Measurements from ENCODE around the gene PLXNA4.

The PLXNA4 gene

DNA sequence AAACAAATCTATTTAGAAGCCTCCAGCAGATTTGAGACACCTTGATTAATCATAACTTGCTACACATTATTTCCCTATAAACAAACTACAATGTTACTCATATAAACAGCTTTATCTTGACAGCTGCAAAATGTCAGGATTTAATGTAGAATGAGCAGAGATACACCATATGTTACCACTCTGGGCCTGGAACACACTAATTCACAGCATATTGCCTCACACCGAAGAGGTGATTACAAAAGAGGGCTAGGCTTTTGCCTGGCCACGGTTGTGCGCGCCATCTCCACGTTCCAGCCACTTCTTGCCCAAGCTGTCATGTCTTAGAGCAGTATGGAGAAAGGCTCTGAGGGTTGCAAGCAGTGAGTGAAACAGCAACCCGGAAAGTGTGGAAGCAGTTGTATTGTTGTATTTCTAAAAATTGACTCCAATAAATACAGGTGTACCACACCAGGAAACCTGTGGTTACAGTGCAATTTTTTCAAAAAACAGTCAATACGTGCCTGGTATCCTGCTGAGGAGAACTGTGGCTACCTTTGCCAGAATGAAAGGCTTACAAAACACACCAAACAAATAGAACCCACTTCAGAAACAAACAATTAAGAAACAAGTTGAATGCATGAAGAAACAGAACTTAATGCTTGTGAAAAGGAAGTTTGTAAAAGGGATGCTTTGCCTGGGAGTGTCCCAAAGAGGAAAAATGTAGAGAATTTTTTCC, 498.1 kb downstream of the PLXNA4 start:
- H3K23ac ChIP-seq (ENCODE audit: low read length in 2 of 2) = no peak overlapping the region
- peak; percentile 77 for DNase-seq
- no peak overlapping the region for H2BK15ac ChIP-seq (ENCODE audit: low read depth, poor library complexity, severe bottlenecking)
- H3K79me1 ChIP-seq (replicated peaks; ENCODE audit: low read length, poor library complexity, severe bottlenecking) = no peaks in the 10 kb centered on the region
- H3K4me3 ChIP-seq (ENCODE audit: insufficient read depth in 1 of 2, low read depth in 1 of 2, low read length in 2 of 2) = no peak overlapping the region
- no peak overlapping the region for H3K4ac ChIP-seq (ENCODE audit: low read depth in 1 of 2, low read length in 2 of 2)
- H3K4me1 ChIP-seq (ENCODE audit: control insufficient read depth, insufficient read depth, low read depth, low read length) = peaks cover 3% of the 10 kb centered on the region
- no peak overlapping the region for H3K14ac ChIP-seq (ENCODE audit: low read length in 2 of 2)
- H3K36me3 ChIP-seq (ENCODE audit: control insufficient read depth in 1 of 2, insufficient read depth in 2 of 2, low read depth in 1 of 2, low read length in 2 of 2) = no peaks in the 10 kb centered on the region
- no peak overlapping the region for H3K18ac ChIP-seq (ENCODE audit: low read depth in 1 of 2, low read length in 2 of 2)
- no peak overlapping the region for H2BK5ac ChIP-seq (ENCODE audit: low read depth, low read length, poor library complexity, severe bottlenecking)
- no peak overlapping the region for H3K9ac ChIP-seq (ENCODE audit: low read length)
- H2AFZ ChIP-seq (ENCODE audit: low read depth, low read length) = no peak overlapping the region
- H3K27me3 ChIP-seq (ENCODE audit: control insufficient read depth in 1 of 2, insufficient read depth in 1 of 2, low read length in 2 of 2) = peaks cover 0 to 18% of the 10 kb centered on the region in 2 experiments
- no peak overlapping the region for H2AK5ac ChIP-seq (ENCODE audit: low read length, severe bottlenecking)
- 67% methylated on average over 7 of the region's 7 CpGs for WGBS
- no peak overlapping the region for H4K91ac ChIP-seq (ENCODE audit: low read length)
- H2BK12ac ChIP-seq (ENCODE audit: low read length in 2 of 2) = no peak overlapping the region
- H3K4me2 ChIP-seq (ENCODE audit: low read length, poor library complexity, severe bottlenecking) = no peak overlapping the region
- H3K27ac ChIP-seq (ENCODE audit: low read length, poor library complexity, severe bottlenecking) = no peak overlapping the region
- no peaks in the 10 kb centered on the region for H3K9me3 ChIP-seq (ENCODE audit: control insufficient read depth, low read length)
- H2BK120ac ChIP-seq (ENCODE audit: low read depth, low read length) = no peak overlapping the region
- H4K8ac ChIP-seq (ENCODE audit: low read length) = no peak overlapping the region

- Histone ChIP-seq H2AK5ac (ENCODE audit: low read length, severe bottlenecking) (no peak overlapping the region), H2BK12ac (ENCODE audit: low read length in 2 of 2) (peak overlapping the region in 1 of 2 experiments; percentile 11), H2BK15ac (ENCODE audit: low read depth, poor library complexity, severe bottlenecking) (no peak overlapping the region), H3K27me3 (ENCODE audit: control insufficient read depth in 1 of 2, insufficient read depth in 1 of 2, low read length in 2 of 2) (peaks cover 0 to 18% of the 10 kb centered on the region in 2 experiments), H3K9me3 (ENCODE audit: control insufficient read depth, low read length) (no peaks in the 10 kb centered on the region), H3K4me3 (ENCODE audit: insufficient read depth in 1 of 2, low read depth in 1 of 2, low read length in 2 of 2) (peak overlapping the region in 1 of 2 experiments; percentile 12), H3K4me2 (ENCODE audit: low read length, poor library complexity, severe bottlenecking) (no peak overlapping the region), H3K18ac (ENCODE audit: low read depth in 1 of 2, low read length in 2 of 2) (no peak overlapping the region), H2AFZ (ENCODE audit: low read depth, low read length) (no peak overlapping the region), H3K4me1 (ENCODE audit: control insufficient read depth, insufficient read depth, low read depth, low read length) (peaks cover 3% of the 10 kb centered on the region), H3K4ac (ENCODE audit: low read depth in 1 of 2, low read length in 2 of 2) (no peak overlapping the region), H3K27ac (ENCODE audit: low read length, poor library complexity, severe bottlenecking) (no peak overlapping the region), H4K91ac (ENCODE audit: low read length) (no peak overlapping the region), H2BK5ac (ENCODE audit: low read depth, low read length, poor library complexity, severe bottlenecking) (no peak overlapping the region), H3K14ac (ENCODE audit: low read length in 2 of 2) (no peak overlapping the region), H4K8ac (ENCODE audit: low read length) (no peak overlapping the region), H3K9ac (ENCODE audit: low read length) (no peak overlapping the region), H3K79me1 (replicated peaks; ENCODE audit: low read length, poor library complexity, severe bottlenecking) (no peaks in the 10 kb centered on the region), H3K23ac (ENCODE audit: low read length in 2 of 2) (no peak overlapping the region), H2BK120ac (ENCODE audit: low read depth, low read length) (no peak overlapping the region), H3K36me3 (ENCODE audit: control insufficient read depth in 1 of 2, insufficient read depth in 2 of 2, low read depth in 1 of 2, low read length in 2 of 2) (no peaks in the 10 kb centered on the region)
- WGBS = 89% methylated on average over 13 of the region's 13 CpGs
- DNase-seq = no peak
Measured at GRCh38 chr7:132076301-132077035, 499.8 kb downstream of the PLXNA4 start.

- Histone ChIP-seq H3K27me3 (ENCODE audit: control insufficient read depth in 1 of 2, insufficient read depth in 1 of 2, low read length in 2 of 2) (peaks cover 0 to 18% of the 10 kb centered on the region in 2 experiments), H2BK15ac (ENCODE audit: low read depth, poor library complexity, severe bottlenecking) (no peak overlapping the region)
- WGBS = 86% methylated on average over 4 of the region's 6 CpGs
Measured at GRCh38 chr7:132075515-132075914, 500.8 kb downstream of the PLXNA4 start.

DNA sequence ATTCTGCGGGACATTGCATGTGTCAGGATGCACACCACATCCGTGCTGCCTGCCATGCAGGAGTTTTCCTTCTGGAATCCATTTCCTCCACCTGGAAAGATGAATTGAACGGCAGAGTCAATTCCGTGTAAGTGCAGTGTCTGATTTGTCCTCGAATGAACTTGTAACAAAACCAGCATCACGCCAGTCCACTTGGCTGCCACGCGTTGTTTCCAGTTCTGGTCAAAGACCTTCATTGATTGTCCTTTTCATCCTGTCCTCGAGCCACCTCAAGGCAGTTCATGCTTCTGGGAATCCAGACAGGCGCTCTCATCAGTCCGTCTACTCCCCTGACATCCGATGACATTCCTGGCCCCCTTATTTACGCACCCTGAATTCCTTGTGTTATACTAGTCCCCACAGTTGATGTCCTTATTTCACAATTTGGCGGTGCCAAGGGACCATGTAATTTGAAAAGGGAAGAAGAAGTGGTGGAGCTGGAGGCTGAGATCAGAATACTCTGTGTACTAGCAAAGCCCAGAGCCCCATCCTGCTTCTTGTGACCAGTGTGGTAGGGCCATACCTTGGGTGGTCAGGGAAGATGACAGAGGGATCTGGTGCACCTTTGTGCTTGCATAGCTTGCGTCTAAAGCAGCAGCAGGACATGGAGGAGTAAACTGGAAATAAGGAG, 502.2 kb downstream of the PLXNA4 start:
- WGBS = 94% methylated on average over 14 of the region's 15 CpGs
- no peaks in the 10 kb centered on the region for H3K36me3 ChIP-seq (ENCODE audit: control insufficient read depth in 1 of 2, insufficient read depth in 2 of 2, low read depth in 1 of 2, low read length in 2 of 2)
- no peak overlapping the region for H3K27ac ChIP-seq (ENCODE audit: low read length, poor library complexity, severe bottlenecking)
- H3K18ac ChIP-seq (ENCODE audit: low read depth in 1 of 2, low read length in 2 of 2) = no peak overlapping the region
- no peaks in the 10 kb centered on the region for H3K79me1 ChIP-seq (replicated peaks; ENCODE audit: low read length, poor library complexity, severe bottlenecking)
- H3K4ac ChIP-seq (ENCODE audit: low read depth in 1 of 2, low read length in 2 of 2) = no peak overlapping the region
- H4K8ac ChIP-seq (ENCODE audit: low read length) = no peak overlapping the region
- no peak overlapping the region for H3K14ac ChIP-seq (ENCODE audit: low read length in 2 of 2)
- no peak overlapping the region for H2BK120ac ChIP-seq (ENCODE audit: low read depth, low read length)
- H2AK5ac ChIP-seq (ENCODE audit: low read length, severe bottlenecking) = no peak overlapping the region
- H3K4me1 ChIP-seq (ENCODE audit: control insufficient read depth, insufficient read depth, low read depth, low read length) = peaks cover 3% of the 10 kb centered on the region
- no peak overlapping the region for H4K91ac ChIP-seq (ENCODE audit: low read length)
- H2BK15ac ChIP-seq (ENCODE audit: low read depth, poor library complexity, severe bottlenecking) = no peak overlapping the region
- H2BK12ac ChIP-seq (ENCODE audit: low read length in 2 of 2) = no peak overlapping the region
- H3K9me3 ChIP-seq (ENCODE audit: control insufficient read depth, low read length) = no peaks in the 10 kb centered on the region
- H3K23ac ChIP-seq (ENCODE audit: low read length in 2 of 2) = no peak overlapping the region
- no peak overlapping the region for H3K4me3 ChIP-seq (ENCODE audit: insufficient read depth in 1 of 2, low read depth in 1 of 2, low read length in 2 of 2)
- H2BK5ac ChIP-seq (ENCODE audit: low read depth, low read length, poor library complexity, severe bottlenecking) = no peak overlapping the region
- no peak overlapping the region for H2AFZ ChIP-seq (ENCODE audit: low read depth, low read length)
- H3K27me3 ChIP-seq (ENCODE audit: control insufficient read depth in 1 of 2, insufficient read depth in 1 of 2, low read length in 2 of 2) = peaks cover 0 to 15% of the 10 kb centered on the region in 2 experiments
- DNase-seq = no peak
- H3K4me2 ChIP-seq (ENCODE audit: low read length, poor library complexity, severe bottlenecking) = no peak overlapping the region
- H3K9ac ChIP-seq (ENCODE audit: low read length) = no peak overlapping the region

More at GRCh38 chr7:132075515-132075914, 500.8 kb downstream of the PLXNA4 start:
- H3K36me3 ChIP-seq (ENCODE audit: control insufficient read depth in 1 of 2, insufficient read depth in 2 of 2, low read depth in 1 of 2, low read length in 2 of 2) = no peaks in the 10 kb centered on the region
- no peak overlapping the region for H3K23ac ChIP-seq (ENCODE audit: low read length in 2 of 2)
- H4K91ac ChIP-seq (ENCODE audit: low read length) = no peak overlapping the region
- no peak overlapping the region for H3K4me2 ChIP-seq (ENCODE audit: low read length, poor library complexity, severe bottlenecking)
- H3K4ac ChIP-seq (ENCODE audit: low read depth in 1 of 2, low read length in 2 of 2) = no peak overlapping the region
- H4K8ac ChIP-seq (ENCODE audit: low read length) = no peak overlapping the region
- H3K18ac ChIP-seq (ENCODE audit: low read depth in 1 of 2, low read length in 2 of 2) = no peak overlapping the region
- no peak overlapping the region for H3K27ac ChIP-seq (ENCODE audit: low read length, poor library complexity, severe bottlenecking)
- H3K9me3 ChIP-seq (ENCODE audit: control insufficient read depth, low read length) = no peaks in the 10 kb centered on the region
- no peak overlapping the region for H3K9ac ChIP-seq (ENCODE audit: low read length)
- H3K79me1 ChIP-seq (replicated peaks; ENCODE audit: low read length, poor library complexity, severe bottlenecking) = no peaks in the 10 kb centered on the region
- no peak overlapping the region for H3K14ac ChIP-seq (ENCODE audit: low read length in 2 of 2)
- no peak overlapping the region for H2AK5ac ChIP-seq (ENCODE audit: low read length, severe bottlenecking)
- H2BK5ac ChIP-seq (ENCODE audit: low read depth, low read length, poor library complexity, severe bottlenecking) = no peak overlapping the region
- no peak overlapping the region for H2BK12ac ChIP-seq (ENCODE audit: low read length in 2 of 2)
- DNase-seq = no peak
- H2AFZ ChIP-seq (ENCODE audit: low read depth, low read length) = no peak overlapping the region
- peaks cover 3% of the 10 kb centered on the region for H3K4me1 ChIP-seq (ENCODE audit: control insufficient read depth, insufficient read depth, low read depth, low read length)
- H3K4me3 ChIP-seq (ENCODE audit: insufficient read depth in 1 of 2, low read depth in 1 of 2, low read length in 2 of 2) = no peak overlapping the region
- H2BK120ac ChIP-seq (ENCODE audit: low read depth, low read length) = no peak overlapping the region
